ENCODE measurements around the gene ANO4. TPM values are rescaled to one million over a fixed set of nuclear protein-coding genes. Genes with fewer than 3 reads are reported as not detected.
"Not testable (repeated sequence)": the region's sequence is repeated elsewhere in the genome, so short reads cannot be mapped to it uniquely, and the experiment has no call there.

ANO4 gene
- total RNA-seq, 2 donors from 2014 or later: 0.19 to 0.32 TPM

- no peak for TF ChIP-seq CTCF (IDR thresholded peaks at IDR 0.05)
- Histone ChIP-seq H3K27me3 (no peaks in the 10 kb centered on the region), H3K36me3 (no peaks in the 10 kb centered on the region), H3K4me3 (no peak overlapping the region), H3K9me3 (no peaks in the 10 kb centered on the region), H3K27ac (no peak overlapping the region), H3K9ac (ENCODE audit: low read depth in 2 of 2, low read length in 2 of 2) (no peak overlapping the region), H3K4me1 (no peaks in the 10 kb centered on the region)
- intact Hi-C loops (cut with DNase I): no loop called here
- no peak for DNase-seq
These were observed 124.5 kb downstream of the ANO4 start for GRCh38 chr12:100919116-100919515.

- H3K27ac ChIP-seq: no peak overlapping the region
- DNase-seq: no peak
- no peak for TF ChIP-seq CTCF (IDR thresholded peaks at IDR 0.05)
- no peak overlapping the region for H3K4me3 ChIP-seq
- no peaks in the 10 kb centered on the region for H3K36me3 ChIP-seq
- H3K27me3 ChIP-seq: no peaks in the 10 kb centered on the region
- no peaks in the 10 kb centered on the region for H3K4me1 ChIP-seq
- no peak overlapping the region for H3K9ac ChIP-seq (ENCODE audit: low read depth in 2 of 2, low read length in 2 of 2)
- no peaks in the 10 kb centered on the region for H3K9me3 ChIP-seq
- intact Hi-C loops (cut with DNase I): no loop called here
These were observed 125.9 kb downstream of the ANO4 start for GRCh38 chr12:100920493-100920892.

DNA sequence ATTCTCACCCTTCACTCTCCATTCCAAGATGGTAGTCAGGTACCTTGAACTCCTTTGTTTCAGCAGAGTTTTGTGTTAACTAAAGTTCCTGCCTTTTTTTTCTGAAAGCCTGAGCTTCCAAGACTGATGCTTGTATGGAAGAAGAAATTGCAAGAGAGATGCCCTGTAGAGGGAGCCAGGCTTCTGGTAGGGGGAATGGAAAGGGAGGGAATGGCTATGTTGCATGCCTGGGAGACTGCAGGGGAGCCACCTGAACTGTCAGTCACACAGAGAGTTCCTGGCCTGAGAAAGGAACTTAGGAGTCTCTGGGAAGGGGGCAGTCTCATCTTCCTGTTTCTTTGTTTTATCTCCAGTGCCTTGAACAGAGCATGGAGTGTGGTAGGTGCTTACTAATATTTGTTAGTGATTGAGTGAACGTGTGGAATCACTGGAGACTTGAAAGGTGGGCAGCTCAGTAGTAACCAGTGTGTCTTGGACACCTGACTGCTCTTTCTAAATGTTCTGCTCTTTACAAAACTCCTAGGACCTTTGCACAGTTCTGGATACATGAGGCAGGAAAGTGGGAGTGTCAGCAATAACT lies 132.2 kb downstream of the ANO4 start:
- no peaks in the 10 kb centered on the region for H3K4me1 ChIP-seq
- H3K4me3 ChIP-seq: no peak overlapping the region
- no peak overlapping the region for H3K27ac ChIP-seq
- H3K9me3 ChIP-seq: no peaks in the 10 kb centered on the region
- H3K27me3 ChIP-seq: no peaks in the 10 kb centered on the region
- intact Hi-C loops (cut with DNase I): loop anchor here (5.0 kb wide), 1 partner anchor 396 kb away; no protein-coding TSS in a partner anchor
- no peak overlapping the region for H3K9ac ChIP-seq (ENCODE audit: low read depth in 2 of 2, low read length in 2 of 2)
- no peaks in the 10 kb centered on the region for H3K36me3 ChIP-seq
- TF ChIP-seq CTCF (IDR thresholded peaks at IDR 0.05): peak; percentile 12
- DNase-seq: peak; percentile 23

DNA sequence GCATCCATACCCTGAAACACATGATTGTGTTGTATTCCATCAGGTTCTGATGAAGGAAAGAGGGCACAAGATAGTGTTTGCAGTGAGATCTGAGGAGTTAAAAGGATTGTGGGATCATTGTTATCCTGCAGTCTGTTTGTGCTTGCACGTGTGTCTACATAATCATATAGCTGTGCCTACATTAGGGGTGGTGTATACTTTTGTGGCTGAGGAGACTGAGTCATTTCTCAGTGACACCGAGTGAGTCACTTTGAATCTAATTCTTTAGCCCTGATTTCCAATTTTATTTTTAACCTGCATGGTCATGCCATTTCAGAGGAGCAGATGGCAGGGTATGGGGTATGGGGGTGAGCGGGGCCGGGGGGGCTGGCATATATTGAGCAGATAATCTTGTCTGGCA lies 133.2 kb downstream of the ANO4 start:
- Histone ChIP-seq H3K9ac (ENCODE audit: low read depth in 2 of 2, low read length in 2 of 2) (no peak overlapping the region), H3K9me3 (no peaks in the 10 kb centered on the region), H3K4me3 (no peak overlapping the region), H3K4me1 (no peaks in the 10 kb centered on the region), H3K27ac (no peak overlapping the region), H3K27me3 (no peaks in the 10 kb centered on the region), H3K36me3 (no peaks in the 10 kb centered on the region)
- TF ChIP-seq CTCF (IDR thresholded peaks at IDR 0.05): no peak
- DNase-seq: no peak
- intact Hi-C loops (cut with DNase I): loop anchor here (5.0 kb wide), 1 partner anchor 394 kb away; no protein-coding TSS in a partner anchor

DNA sequence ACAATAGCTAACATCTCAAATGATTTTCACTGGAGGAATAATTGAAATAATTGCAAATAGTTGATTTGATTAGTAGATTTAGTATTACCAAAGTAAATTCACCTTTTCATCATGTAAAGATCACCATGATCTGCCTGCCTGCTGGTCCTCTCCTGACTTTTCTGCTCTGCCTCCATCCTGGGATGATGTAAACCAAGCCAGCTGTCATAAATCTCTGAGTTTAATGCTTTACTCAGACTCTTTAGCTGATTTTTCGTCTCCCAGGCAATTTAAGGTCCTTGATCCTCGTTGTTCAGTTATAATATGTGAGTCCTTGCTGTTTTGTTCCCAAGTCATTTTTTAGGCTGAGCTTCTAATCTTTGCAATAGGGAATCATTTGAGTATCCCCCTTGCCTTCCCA lies 138.0 kb downstream of the ANO4 start:
- no peak for DNase-seq
- intact Hi-C loops (cut with DNase I): no loop called here
- Histone ChIP-seq H3K9me3 (no peaks in the 10 kb centered on the region), H3K9ac (ENCODE audit: low read depth in 2 of 2, low read length in 2 of 2) (no peak overlapping the region), H3K4me3 (no peak overlapping the region), H3K27ac (no peak overlapping the region), H3K36me3 (no peaks in the 10 kb centered on the region), H3K27me3 (no peaks in the 10 kb centered on the region), H3K4me1 (no peaks in the 10 kb centered on the region)
- no peak for TF ChIP-seq CTCF (IDR thresholded peaks at IDR 0.05)

DNA sequence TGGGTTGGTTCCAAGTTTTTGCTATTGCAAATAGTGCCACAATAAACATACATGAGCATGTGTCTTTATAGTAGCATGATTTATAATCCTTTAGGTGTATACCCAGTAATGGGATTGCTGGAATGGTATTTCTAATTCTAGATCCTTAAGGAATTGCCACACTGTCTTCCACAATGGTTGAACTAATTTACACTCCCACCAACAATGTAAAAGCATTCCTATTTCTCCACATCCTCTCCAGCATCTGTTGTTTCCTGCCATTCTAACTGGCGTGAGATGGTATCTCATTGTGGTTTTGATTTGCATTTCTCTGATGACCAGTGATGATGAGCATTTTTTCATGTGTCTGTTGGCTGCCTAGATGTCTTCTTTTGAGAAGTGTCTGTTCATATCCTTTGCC lies 139.0 kb downstream of the ANO4 start:
- H3K9me3 ChIP-seq; intact Hi-C loops (cut with DNase I); H3K9ac ChIP-seq (ENCODE audit: low read depth in 2 of 2, low read length in 2 of 2); H3K36me3 ChIP-seq; H3K4me3 ChIP-seq; H3K4me1 ChIP-seq; DNase-seq; H3K27ac ChIP-seq; H3K27me3 ChIP-seq: not testable (repeated sequence)

Data from colonic mucosa (tissue), 4 donors.